HG03060 (cell line): Measurements from ENCODE around the gene ARAP2.

ENCODE experiments used
- ATAC-seq: cut with Tn5 transposase; IDR thresholded peaks from one replicate; pipeline ENCODE4 v1.9.1; 2021; ENCODE audit warnings: low read depth, moderate number of reproducible peaks; ENCODE audit not compliant: unreplicated experiment

Gene ARAP2

GRCh38 chr4:36220776-36221175, 23.5 kb downstream of the ARAP2 start:
- ATAC-seq: no peak

GRCh38 chr4:36218121-36218520, 26.2 kb downstream of the ARAP2 start:
- ATAC-seq: no peak

GRCh38 chr4:36215627-36216026, 28.7 kb downstream of the ARAP2 start:
- ATAC-seq: no peak

GRCh38 chr4:36214735-36215485, 29.4 kb downstream of the ARAP2 start:
- no peak for ATAC-seq

- no peak for ATAC-seq
Observed at GRCh38 chr4:36213977-36214376, 30.3 kb downstream of the ARAP2 start.

GRCh38 chr4:36211084-36211483, 33.2 kb downstream of the ARAP2 start:
- no peak for ATAC-seq

- no peak for ATAC-seq
Observed at GRCh38 chr4:36209941-36210649, 34.2 kb downstream of the ARAP2 start.

- ATAC-seq: peak; percentile 77
Observed at GRCh38 chr4:36208893-36209473, 35.3 kb downstream of the ARAP2 start.

GRCh38 chr4:36207831-36208520, 36.3 kb downstream of the ARAP2 start:
- no peak for ATAC-seq

- ATAC-seq: no peak
Observed at GRCh38 chr4:36207367-36207766, 36.9 kb downstream of the ARAP2 start.

- ATAC-seq: no peak
Observed at GRCh38 chr4:36206603-36207311, 37.6 kb downstream of the ARAP2 start.

- ATAC-seq: no peak
Observed at GRCh38 chr4:36206012-36206411, 38.3 kb downstream of the ARAP2 start.

- ATAC-seq: no peak
Observed at GRCh38 chr4:36198861-36199260, 45.5 kb downstream of the ARAP2 start.

GRCh38 chr4:36198068-36198808, 46.1 kb downstream of the ARAP2 start:
- ATAC-seq: no peak

GRCh38 chr4:36197501-36197900, 46.8 kb downstream of the ARAP2 start:
- no peak for ATAC-seq

GRCh38 chr4:36196145-36196913, 48.0 kb downstream of the ARAP2 start:
- no peak for ATAC-seq

- no peak for ATAC-seq
Observed at GRCh38 chr4:36192922-36193321, 51.4 kb downstream of the ARAP2 start.

GRCh38 chr4:36189511-36190226, 54.6 kb downstream of the ARAP2 start:
- ATAC-seq: peak; percentile 85
